Prostate gland (tissue), 2 donors: ENCODE results near the gene HELQ.

ENCODE experiments used
- POLR2A ChIP-seq: fragments of 450-650 bp; IDR thresholded peaks from one replicate; pipeline ENCODE4 v1.6.1; 2016; ENCODE audit warnings: antibody characterized with exemption, mild to moderate bottlenecking
- TF ChIP-seq, protein P1 (sequence below), 4 experiments: fragments of 200-600 bp in 2 of 4; fragments of 450-650 bp in 2 of 4; sonication (generic) in 2 of 4; IDR thresholded peaks; 1 replicate in 3 of 4; 2 replicates in 1 of 4; pipeline ENCODE4 v1.5.1; 2016 to 2019; ENCODE audit warnings: antibody characterized with exemption in 4 of 4, mild to moderate bottlenecking in 2 of 4, moderate library complexity in 2 of 4

DNA sequence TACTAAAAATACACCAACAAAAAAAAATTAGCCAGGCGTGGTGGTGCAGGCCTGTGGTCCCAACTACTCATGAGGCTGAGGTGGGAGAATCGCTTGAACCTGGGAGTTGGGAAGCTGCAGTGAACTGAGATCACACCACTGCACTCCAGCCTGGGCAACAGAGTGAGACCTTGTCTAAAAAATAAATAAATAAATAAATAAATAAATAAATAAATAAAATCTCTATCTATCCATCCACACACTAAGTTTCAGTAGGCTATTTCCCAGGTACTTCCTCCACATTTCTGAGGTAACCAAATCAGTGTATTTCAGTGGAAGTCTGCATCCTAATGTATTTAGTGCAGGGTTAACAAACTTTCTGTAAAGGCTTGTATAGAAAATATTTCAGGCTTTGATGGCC is 18.3 kb upstream of the HELQ start:
- TF ChIP-seq, protein P1, sequence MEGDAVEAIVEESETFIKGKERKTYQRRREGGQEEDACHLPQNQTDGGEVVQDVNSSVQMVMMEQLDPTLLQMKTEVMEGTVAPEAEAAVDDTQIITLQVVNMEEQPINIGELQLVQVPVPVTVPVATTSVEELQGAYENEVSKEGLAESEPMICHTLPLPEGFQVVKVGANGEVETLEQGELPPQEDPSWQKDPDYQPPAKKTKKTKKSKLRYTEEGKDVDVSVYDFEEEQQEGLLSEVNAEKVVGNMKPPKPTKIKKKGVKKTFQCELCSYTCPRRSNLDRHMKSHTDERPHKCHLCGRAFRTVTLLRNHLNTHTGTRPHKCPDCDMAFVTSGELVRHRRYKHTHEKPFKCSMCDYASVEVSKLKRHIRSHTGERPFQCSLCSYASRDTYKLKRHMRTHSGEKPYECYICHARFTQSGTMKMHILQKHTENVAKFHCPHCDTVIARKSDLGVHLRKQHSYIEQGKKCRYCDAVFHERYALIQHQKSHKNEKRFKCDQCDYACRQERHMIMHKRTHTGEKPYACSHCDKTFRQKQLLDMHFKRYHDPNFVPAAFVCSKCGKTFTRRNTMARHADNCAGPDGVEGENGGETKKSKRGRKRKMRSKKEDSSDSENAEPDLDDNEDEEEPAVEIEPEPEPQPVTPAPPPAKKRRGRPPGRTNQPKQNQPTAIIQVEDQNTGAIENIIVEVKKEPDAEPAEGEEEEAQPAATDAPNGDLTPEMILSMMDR (IDR thresholded peaks at IDR 0.05): no peak
- TF ChIP-seq POLR2A: no peak
